NCI-H187 (cell line): Measurements from ENCODE around the gene ELOVL5.

Experiments used
- DNase-seq, 2 experiments: peaks; one replicate each; lab custom pipeline; 2025; lab: John Stamatoyannopoulos, UW

The ELOVL5 gene

DNA sequence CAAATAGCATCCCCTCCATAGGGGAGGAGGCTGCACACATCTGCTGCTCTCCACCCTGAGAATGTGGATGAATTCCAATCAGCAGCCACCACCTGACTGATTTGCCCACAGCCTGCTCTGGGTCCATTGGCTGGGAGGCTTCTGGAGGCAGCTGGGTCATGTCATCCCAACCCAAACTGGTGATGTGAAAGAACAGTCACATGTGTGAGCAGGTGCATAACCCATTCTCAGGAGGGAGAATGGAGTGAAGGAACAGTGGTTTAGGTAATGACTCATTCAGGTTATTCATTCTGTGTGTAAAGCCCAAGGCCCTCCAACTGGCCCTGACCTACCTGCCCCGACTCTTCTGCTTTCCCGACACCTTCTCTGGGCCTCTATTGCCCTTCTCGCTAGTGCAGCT, 109.2 kb downstream of the ELOVL5 start:
- no peak for DNase-seq

DNA sequence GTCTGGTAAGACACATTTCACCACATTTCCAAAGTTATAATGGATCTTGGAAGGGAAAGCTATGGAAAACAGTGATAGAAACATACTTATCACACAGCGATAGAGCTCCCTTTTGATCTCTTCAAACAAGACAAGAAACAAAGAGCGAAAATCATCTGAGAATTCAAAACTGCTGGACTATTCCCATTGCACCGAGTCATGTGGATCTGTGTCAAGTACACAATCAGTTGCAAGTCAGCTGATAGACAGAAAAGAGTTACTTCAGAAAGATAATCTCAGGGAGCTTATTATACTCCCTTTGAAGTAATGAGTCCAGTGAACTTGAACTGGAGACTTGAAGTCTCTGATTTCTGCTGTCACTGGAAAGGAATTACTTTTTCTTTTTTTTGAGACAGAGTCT, 110.4 kb downstream of the ELOVL5 start:
- no peak for DNase-seq

DNA sequence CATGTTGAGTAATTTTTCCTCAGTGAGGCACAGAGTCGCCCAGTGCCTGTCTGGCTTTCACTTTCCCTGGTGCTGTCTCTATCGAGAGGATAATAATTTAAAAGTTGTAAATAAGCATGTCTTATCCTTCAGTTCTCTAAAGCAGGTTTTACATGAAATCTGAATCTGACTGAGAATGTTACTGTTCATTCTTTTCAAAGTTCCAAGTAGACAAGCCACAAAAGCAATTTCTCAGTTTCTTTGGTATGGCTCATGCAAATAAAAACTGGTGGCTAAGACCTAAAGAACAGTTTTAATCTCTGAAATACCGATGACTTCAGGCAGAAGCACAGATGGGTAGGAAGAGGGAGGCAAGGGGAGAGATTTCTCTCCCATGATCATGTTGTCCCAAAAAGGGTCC, 112.5 kb downstream of the ELOVL5 start:
- no peak for DNase-seq

DNA sequence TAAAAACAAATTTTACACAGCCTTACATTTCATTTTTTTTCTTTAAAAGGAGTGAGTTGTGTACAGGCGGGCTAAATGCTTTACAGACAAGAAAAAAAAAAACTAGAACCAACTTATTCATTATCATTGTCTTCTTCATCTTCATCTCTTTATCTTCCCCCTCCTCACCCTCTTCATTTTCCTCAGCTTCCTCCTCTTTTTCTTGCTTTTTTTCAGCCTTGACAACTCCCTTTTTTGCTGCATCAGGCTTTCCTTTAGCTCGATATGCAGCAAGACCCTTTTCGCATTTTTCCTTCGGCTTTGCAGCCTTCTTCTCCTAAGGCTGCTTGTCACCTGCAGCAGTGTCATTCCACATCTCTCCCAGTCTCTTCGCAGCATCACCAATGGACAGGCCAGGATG, 113.2 kb downstream of the ELOVL5 start:
- no peak for DNase-seq

DNA sequence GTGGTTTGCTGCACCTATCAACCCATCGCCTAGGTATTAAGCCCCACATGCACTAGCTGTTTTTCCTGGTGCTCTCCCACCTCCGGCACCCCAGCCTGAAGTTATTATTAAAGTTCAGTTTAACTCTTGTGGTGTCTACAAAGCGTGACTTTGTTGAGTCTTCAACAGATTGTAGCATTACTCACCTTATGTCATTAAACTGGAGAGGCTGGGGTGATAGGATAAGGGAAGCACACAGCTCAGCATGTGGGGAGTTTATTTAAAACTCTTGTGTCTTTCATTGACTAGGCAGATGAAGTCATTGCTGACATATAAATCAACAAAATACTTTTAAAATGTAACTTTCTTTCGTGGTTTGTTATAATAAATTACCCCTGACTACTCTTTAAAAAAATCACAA, 115.4 kb downstream of the ELOVL5 start:
- DNase-seq = no peak

DNA sequence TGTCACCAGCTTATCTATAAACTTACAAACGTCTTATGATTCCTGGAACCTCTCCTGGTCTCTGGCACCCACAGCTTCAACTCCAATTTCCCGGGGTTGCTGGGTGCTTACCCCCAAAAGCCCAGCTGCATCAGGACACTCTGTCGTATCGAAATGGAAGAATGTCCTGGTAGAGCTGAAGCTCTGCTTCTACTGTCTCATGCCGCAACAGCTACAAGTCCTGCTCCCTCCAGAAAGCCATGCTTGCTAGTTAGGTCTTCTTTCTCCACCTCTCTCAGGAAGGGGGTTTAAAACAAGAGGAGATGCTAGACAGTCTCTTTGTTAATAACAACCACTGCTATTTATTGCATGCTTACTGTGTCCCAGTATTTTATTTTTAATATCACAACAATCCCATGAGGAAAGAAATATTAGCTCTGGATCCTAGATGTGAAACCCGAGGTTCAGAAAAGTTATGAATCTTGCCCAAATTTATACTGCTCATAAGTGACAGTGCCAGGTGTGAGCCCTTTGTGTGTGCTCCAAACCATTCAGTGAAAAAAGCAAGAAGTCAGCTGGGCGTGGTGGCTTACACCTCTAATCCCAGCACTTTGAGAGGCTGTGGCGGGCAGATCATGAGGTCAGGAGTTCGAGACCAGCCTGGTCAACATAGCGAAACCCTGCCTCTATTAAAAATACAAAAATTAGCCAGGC, 117.8 kb downstream of the ELOVL5 start:
- no peak for DNase-seq

DNA sequence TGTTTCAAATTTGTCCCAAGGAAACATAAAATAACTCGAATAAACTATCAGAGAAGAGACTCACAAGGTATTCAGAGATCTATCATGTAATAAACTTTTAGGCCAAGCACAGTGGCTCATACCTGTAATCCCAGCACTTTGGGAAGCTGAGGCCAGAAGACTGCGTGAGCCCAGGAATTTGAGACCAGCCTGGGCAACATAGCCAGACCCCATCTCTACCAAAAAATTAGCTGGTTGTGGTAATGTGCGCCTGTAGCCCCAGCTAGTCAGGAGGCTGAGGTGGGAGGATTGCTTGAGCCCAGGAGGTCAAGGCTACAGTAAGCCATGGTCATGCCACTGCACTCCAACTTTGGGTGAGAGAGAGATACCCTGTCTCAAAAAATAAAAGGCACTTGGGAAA, 120.9 kb downstream of the ELOVL5 start:
- DNase-seq = no peak

DNA sequence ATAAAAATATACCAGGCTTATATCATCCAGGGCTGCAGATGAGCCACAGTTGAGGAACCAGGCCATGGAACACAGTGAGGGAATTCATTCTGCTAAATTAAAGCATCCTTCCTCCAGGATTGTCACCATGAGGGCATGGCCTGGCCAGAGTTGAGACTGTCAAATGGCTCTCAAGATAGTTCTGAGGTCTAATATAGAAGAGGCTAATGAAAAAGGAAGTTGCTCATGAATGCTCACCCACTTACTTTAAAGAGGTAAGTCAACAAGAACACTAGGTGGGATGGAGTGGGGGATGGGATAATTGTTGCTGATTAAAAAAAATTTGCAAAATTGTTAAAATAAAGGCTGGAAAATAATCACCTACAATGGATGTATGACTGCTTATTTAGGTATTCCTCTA, 128.1 kb downstream of the ELOVL5 start:
- no peak for DNase-seq
